ENCODE data around the gene CTNNA2.

The CTNNA2 gene

GRCh38 chr2:80269806-80270205, 757.0 kb downstream of the CTNNA2 start:
- DNase-seq (ENCODE audit: low read depth in 2 of 2), result no peak

- no peak for DNase-seq (ENCODE audit: low read depth in 2 of 2)
These were observed 767.7 kb downstream of the CTNNA2 start for GRCh38 chr2:80280598-80280997.

GRCh38 chr2:80281049-80281448, 768.2 kb downstream of the CTNNA2 start:
- DNase-seq (ENCODE audit: low read depth in 2 of 2), result no peak

- no peak for DNase-seq (ENCODE audit: low read depth in 2 of 2)
These were observed 775.7 kb downstream of the CTNNA2 start for GRCh38 chr2:80288576-80288975.

GRCh38 chr2:80291656-80292055, 778.8 kb downstream of the CTNNA2 start:
- no peak for DNase-seq (ENCODE audit: low read depth in 2 of 2)

- no peak for DNase-seq (ENCODE audit: low read depth in 2 of 2)
These were observed 779.6 kb downstream of the CTNNA2 start for GRCh38 chr2:80292474-80292873.

- no peak for DNase-seq (ENCODE audit: low read depth in 2 of 2)
These were observed 780.2 kb downstream of the CTNNA2 start for GRCh38 chr2:80293039-80293438.

GRCh38 chr2:80298954-80299353, 786.1 kb downstream of the CTNNA2 start:
- no peak for DNase-seq (ENCODE audit: low read depth in 2 of 2)

- no peak for DNase-seq (ENCODE audit: low read depth in 2 of 2)
These were observed 786.8 kb downstream of the CTNNA2 start for GRCh38 chr2:80299661-80300060.

GRCh38 chr2:80300346-80300745, 787.5 kb downstream of the CTNNA2 start:
- DNase-seq (ENCODE audit: low read depth in 2 of 2), result no peak

- DNase-seq (ENCODE audit: low read depth in 2 of 2), result no peak
These were observed 788.1 kb downstream of the CTNNA2 start for GRCh38 chr2:80300954-80301353.

GRCh38 chr2:80302001-80302313, 789.1 kb downstream of the CTNNA2 start:
- no peak for DNase-seq (ENCODE audit: low read depth in 2 of 2)

- no peak for DNase-seq (ENCODE audit: low read depth in 2 of 2)
These were observed 789.6 kb downstream of the CTNNA2 start for GRCh38 chr2:80302314-80303005.

- no peak for DNase-seq (ENCODE audit: low read depth in 2 of 2)
These were observed 790.4 kb downstream of the CTNNA2 start for GRCh38 chr2:80303006-80303908.

- no peak for DNase-seq (ENCODE audit: low read depth in 2 of 2)
These were observed 791.3 kb downstream of the CTNNA2 start, which contains the start of gene LRRTM1 for GRCh38 chr2:80303909-80304837. Gene LRRTM1 (minus strand): TSS chr2:80304752. CDS start chr2:80303819, 933 bp downstream.

- DNase-seq (ENCODE audit: low read depth in 2 of 2), result no peak
These were observed 798.5 kb downstream of the CTNNA2 start for GRCh38 chr2:80311304-80311703.

- no peak for DNase-seq (ENCODE audit: low read depth in 2 of 2)
These were observed 799.5 kb downstream of the CTNNA2 start for GRCh38 chr2:80312282-80312839.

GRCh38 chr2:80322311-80322920, 809.6 kb downstream of the CTNNA2 start:
- no peak for DNase-seq (ENCODE audit: low read depth in 2 of 2)

- no peak for DNase-seq (ENCODE audit: low read depth in 2 of 2)
These were observed 810.1 kb downstream of the CTNNA2 start for GRCh38 chr2:80322958-80323357.

- no peak for DNase-seq (ENCODE audit: low read depth in 2 of 2)
These were observed 810.8 kb downstream of the CTNNA2 start for GRCh38 chr2:80323610-80324009.

GRCh38 chr2:80324525-80324924, 811.7 kb downstream of the CTNNA2 start:
- no peak for DNase-seq (ENCODE audit: low read depth in 2 of 2)
